Right cardiac atrium (tissue), 5 donors: Measurements from ENCODE around the gene ACOT11. TPM values are rescaled to one million over a fixed set of nuclear protein-coding genes. Genes with fewer than 3 reads are reported as not detected.

Experiments
- ATAC-seq, 2 donors: fragments of 200-7000 bp; cut with Tn5 transposase; one replicate each; pipeline versions ENCODE4 v1.8.0 to v1.9.1; 2020; ENCODE audit warnings: moderate library complexity in 2 of 2, mild to moderate bottlenecking in 1 of 2
- DNase-seq, 3 donors: peaks; one replicate each; pipeline ENCODE4 v3.0.0-alpha.2; 2020
- H3K27ac ChIP-seq: one replicate; pipeline ENCODE4 v1.5.1; 2013; ENCODE audit warnings: mild to moderate bottlenecking, low read length, control low read depth, moderate library complexity
- H3K27me3 ChIP-seq: one replicate; pipeline ENCODE4 v1.6.1; 2013; ENCODE audit not compliant: control insufficient read depth, insufficient read depth
- H3K4me1 ChIP-seq: one replicate; pipeline ENCODE4 v1.6.1; 2013; ENCODE audit warnings: low read length; ENCODE audit not compliant: control insufficient read depth, insufficient read depth
- H3K4me3 ChIP-seq: one replicate; pipeline ENCODE4 v1.5.1; 2013; ENCODE audit warnings: low read length, control low read depth
- H3K9me3 ChIP-seq: one replicate; pipeline ENCODE4 v1.6.1; 2013; ENCODE audit warnings: low read length; ENCODE audit not compliant: control insufficient read depth
- WGBS: extraction: QIAGEN DNeasy Blood & Tissue Kit; methylation state at CpG from one replicate; pipeline ENCODE4 v1.1.7; 2013; 5-methylcytosine and 5-hydroxymethylcytosine counted together
- intact Hi-C, 4 donors: fragments of 100-400 bp; cut with DNase I; formaldehyde crosslinking; loops; one replicate each; pipeline versions ENCODE4 v1.11.0 to v1.14.0; 2022 to 2023
- polyA plus RNA-seq: library from polyadenylated mRNA; stranded (reverse); fragments of 200-250 nt; gene quantifications from one replicate; pipeline ENCODE4 v1.2.3, GENCODE V29; 2013
- total RNA-seq, 4 donors: library from RNA; stranded (reverse); fragmentation: NEBNext Ultra II Directional; extraction: Animal tissue kit (Norgen Biotek cat#: 25700); gene quantifications; one replicate each; pipeline ENCODE4 v1.2.1, GENCODE V29; 2021
- donor health status: healthy with polysubstance abuse.
- donor health status: DM: no; HTN: yes; CAD: no.
- donor health status: DM: no; HTN: no; CAD: no.
- donor health status: DM: no; HTN: yes; CAD: no; lungs with severe emphysema.
- donor health status: DM: yes; HTN: yes; CAD: no.

ACOT11 gene
- total and polyA plus RNA-seq, 5 donors, result 14.4 to 32.7 (median 26.2) TPM

GRCh38 chr1:54537611-54538010 lies 10.4 kb upstream of the ACOT11 start:
- Histone ChIP-seq H3K4me1 (no peaks in the 10 kb centered on the region), H3K27me3 (no peaks in the 10 kb centered on the region), H3K9me3 (no peaks in the 10 kb centered on the region), H3K27ac (no peak overlapping the region), H3K4me3 (no peak overlapping the region)
- intact Hi-C loops, result no loop called here
- ATAC-seq (no peak), DNase-seq (no peak)
- 64% methylated on average over 4 of the region's 4 CpGs for WGBS

GRCh38 chr1:54538538-54538937 lies 9.5 kb upstream of the ACOT11 start:
- intact Hi-C loops, result no loop called here
- 95% methylated on average over 8 of the region's 8 CpGs for WGBS
- Histone ChIP-seq H3K27ac (no peak overlapping the region), H3K9me3 (no peaks in the 10 kb centered on the region), H3K27me3 (no peaks in the 10 kb centered on the region), H3K4me1 (no peaks in the 10 kb centered on the region), H3K4me3 (no peak overlapping the region)
- DNase-seq (no peak), ATAC-seq (no peak)

- DNase-seq, result no peak
- ATAC-seq, result no peak
- intact Hi-C loops, result no loop called here
Measured at GRCh38 chr1:54540582-54541295, 7.3 kb upstream of the ACOT11 start.

DNA sequence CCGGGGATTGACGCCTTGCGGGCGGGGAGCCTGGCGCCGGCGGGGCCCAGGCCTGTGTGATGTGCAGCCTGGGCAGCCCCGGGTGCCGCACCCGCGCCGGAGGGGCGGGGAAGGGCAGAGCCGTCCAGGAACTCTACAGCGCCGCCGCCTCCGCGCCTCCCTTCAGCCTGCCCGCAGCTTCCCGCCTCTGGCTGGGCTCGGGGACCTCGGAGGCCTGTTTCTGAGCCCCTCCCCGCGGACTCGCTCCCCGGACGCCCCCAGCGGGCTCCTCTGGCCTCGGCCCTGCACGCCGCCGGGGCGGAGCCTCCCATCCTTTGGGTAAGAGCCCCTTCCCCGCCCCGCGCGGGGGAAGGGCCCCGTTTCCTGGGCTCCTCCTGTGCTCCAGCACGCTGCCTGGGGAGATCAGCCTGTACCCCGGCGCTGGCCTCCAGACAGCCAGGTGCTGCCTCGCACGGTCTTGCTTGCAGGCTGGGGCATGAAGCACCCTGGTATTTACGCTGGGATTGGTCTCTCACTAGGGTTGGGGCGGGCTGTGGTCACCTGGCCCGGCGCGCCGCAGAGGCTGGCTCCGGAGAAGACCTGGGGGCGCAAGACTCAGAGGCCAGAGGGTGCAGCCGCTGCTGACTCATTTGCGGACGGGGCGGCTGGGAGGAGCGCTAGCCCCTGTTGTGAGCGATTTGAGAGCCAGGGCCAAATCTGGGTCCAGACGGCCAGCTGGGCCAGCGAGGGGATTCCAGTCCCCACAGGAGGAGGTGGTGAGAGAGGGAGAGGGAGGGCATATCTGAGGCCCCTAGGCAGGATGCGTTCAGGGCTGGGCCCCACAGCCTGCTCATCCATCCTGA lies 5.7 kb upstream of the ACOT11 start:
- ATAC-seq (peak; percentile 94 to 95), DNase-seq (peak; percentile 73 to 90 (median 88))
- peaks cover 4% of the 10 kb centered on the region for H3K4me1 ChIP-seq
- peak overlapping the region; percentile 42 for H3K4me3 ChIP-seq
- H3K9me3 ChIP-seq, result no peaks in the 10 kb centered on the region
- intact Hi-C loops, result no loop called here
- H3K27me3 ChIP-seq, result no peaks in the 10 kb centered on the region
- peak overlapping the region; percentile 8 for H3K27ac ChIP-seq
- 1% methylated on average over 61 of the region's 61 CpGs for WGBS

More at GRCh38 chr1:54540582-54541295, 7.3 kb upstream of the ACOT11 start:
- no peak overlapping the region for H3K4me3 ChIP-seq
- H3K9me3 ChIP-seq, result no peaks in the 10 kb centered on the region
- 89% methylated on average over 10 of the region's 10 CpGs for WGBS
- H3K4me1 ChIP-seq, result no peaks in the 10 kb centered on the region
- no peaks in the 10 kb centered on the region for H3K27me3 ChIP-seq
- no peak overlapping the region for H3K27ac ChIP-seq

DNA sequence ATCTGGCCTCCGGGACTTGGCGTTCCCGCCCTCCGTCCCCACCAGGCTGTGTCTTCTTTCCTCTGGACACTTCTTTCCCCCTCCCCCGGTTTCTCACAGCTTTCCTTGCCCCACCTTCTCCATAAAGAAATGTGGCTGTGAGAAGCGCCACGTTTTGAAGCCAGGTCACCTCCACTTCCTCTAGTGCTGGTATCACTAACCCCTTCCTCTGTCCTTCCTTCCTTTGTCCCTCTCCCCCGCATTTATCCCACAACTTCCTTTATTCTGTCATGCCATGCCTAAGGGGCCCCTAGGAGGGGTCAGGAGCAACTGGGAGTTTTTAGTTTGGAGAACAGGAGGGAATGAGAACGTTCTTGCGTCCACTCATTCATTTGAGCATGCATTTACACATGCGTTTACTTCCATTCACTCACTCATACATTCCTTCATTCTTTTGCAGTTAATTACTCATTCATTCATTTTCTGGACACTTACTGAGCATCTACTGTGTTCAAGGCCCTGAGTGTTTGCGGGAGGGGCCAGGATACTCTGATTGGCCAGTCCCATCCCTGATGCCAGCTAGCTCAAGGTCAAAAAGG lies 5.0 kb upstream of the ACOT11 start:
- DNase-seq, result no peak
- no peaks in the 10 kb centered on the region for H3K9me3 ChIP-seq
- intact Hi-C loops, result no loop called here
- H3K27me3 ChIP-seq, result no peaks in the 10 kb centered on the region
- peaks cover 4% of the 10 kb centered on the region for H3K4me1 ChIP-seq
- WGBS, result 40% methylated on average over 12 of the region's 12 CpGs
- H3K4me3 ChIP-seq, result no peak overlapping the region
- H3K27ac ChIP-seq, result no peak overlapping the region
- ATAC-seq, result no peak

DNA sequence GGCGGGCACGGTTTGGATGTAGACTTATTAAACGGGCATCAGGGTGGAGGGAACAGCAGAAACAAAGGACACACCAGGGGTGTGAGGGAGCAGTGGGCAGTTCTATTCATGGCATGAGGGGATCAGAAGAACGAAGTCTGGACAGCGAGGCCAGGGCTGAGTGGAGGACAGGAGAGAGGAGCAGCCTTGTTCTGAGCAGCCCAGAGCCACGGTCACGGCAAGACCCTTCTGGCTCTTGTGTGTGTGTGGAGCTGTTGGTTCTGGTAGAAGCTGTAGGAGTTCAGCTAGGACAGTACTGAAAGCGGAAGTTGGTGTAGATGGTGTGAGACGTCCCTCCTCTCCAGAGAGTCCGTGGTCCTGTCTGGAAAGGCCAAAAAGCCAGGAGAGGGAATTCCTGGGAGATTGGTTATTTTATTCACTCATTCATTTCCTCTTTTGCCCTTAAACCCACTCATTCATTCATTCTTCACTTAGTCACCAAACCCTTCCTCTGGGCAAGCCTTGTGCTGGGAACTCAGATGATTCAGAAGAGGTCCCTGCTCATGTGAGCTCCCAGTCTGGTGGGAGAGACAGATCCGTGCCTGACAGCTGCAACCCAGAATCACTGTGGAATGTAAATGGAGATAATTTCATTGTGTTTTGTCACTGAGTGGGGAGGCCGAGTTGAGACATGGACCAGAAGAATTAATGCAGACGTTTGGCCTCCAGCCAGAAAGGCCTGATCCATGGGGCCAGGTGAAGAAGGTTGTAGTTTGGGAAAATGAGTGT lies 4.1 kb upstream of the ACOT11 start:
- DNase-seq (peak in 1 of 3 donors; percentile 40), ATAC-seq (no peak)
- Histone ChIP-seq H3K9me3 (no peaks in the 10 kb centered on the region), H3K4me1 (peaks cover 4% of the 10 kb centered on the region), H3K4me3 (no peak overlapping the region), H3K27ac (no peak overlapping the region), H3K27me3 (no peaks in the 10 kb centered on the region)
- WGBS, result 77% methylated on average over 13 of the region's 13 CpGs
- intact Hi-C loops, result no loop called here

- Histone ChIP-seq H3K9me3 (no peaks in the 10 kb centered on the region), H3K4me3 (no peak overlapping the region), H3K4me1 (peaks cover 4% of the 10 kb centered on the region), H3K27me3 (no peaks in the 10 kb centered on the region), H3K27ac (peak overlapping the region; percentile 15)
- ATAC-seq, result no peak
- no peak for DNase-seq
- 89% methylated on average over 11 of the region's 11 CpGs for WGBS
- intact Hi-C loops, result loop anchor here in 1 of 4 donors (5.0 kb wide), 1 partner anchor 36 kb away; no protein-coding TSS in a partner anchor
Measured at GRCh38 chr1:54545916-54546635, 2.0 kb upstream of the ACOT11 start.

DNA sequence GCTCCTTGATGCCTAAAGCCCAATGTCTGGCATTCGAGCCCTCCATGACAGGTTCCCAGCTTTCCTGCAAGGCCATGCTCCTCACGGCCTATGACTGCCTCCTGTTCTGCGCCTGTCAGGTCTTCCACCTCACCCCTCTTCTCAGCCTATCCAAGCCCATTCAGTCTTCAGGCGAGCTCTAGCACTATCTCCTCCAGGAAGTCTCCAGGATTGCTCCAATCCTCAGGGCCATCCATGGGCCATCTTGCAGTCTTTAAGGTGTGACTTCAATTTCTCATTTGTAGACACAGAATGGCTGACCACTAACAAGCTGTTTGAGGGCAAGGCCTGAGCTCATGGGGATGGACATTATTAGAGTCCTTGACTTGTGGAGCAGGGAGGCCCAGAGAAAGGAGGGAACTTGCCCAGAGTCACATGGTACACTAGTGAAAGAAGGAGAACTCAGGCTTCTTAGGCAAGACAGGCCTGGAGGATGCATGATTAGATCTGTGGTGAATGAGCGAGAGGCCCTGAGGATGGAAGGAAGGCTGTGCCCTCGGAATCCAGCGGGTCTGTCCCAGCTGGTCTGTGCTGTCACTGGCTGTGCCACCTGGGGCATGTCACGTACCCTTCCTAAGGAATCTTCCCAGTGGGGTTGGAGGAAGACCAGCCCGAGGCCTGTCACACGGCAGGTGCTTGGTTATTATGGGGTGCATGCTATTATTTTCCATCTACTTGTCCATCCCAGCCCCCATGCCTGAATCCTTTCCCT lies 1.2 kb upstream of the ACOT11 start:
- H3K9me3 ChIP-seq, result no peaks in the 10 kb centered on the region
- no peak overlapping the region for H3K4me3 ChIP-seq
- H3K4me1 ChIP-seq, result peaks cover 4% of the 10 kb centered on the region
- 82% methylated on average over 10 of the region's 10 CpGs for WGBS
- intact Hi-C loops, result loop anchor here in 1 of 4 donors (5.0 kb wide), 1 partner anchor 35 kb away; no protein-coding TSS in a partner anchor
- ATAC-seq (no peak), DNase-seq (no peak)
- H3K27ac ChIP-seq, result peak overlapping the region; percentile 86
- no peaks in the 10 kb centered on the region for H3K27me3 ChIP-seq

DNA sequence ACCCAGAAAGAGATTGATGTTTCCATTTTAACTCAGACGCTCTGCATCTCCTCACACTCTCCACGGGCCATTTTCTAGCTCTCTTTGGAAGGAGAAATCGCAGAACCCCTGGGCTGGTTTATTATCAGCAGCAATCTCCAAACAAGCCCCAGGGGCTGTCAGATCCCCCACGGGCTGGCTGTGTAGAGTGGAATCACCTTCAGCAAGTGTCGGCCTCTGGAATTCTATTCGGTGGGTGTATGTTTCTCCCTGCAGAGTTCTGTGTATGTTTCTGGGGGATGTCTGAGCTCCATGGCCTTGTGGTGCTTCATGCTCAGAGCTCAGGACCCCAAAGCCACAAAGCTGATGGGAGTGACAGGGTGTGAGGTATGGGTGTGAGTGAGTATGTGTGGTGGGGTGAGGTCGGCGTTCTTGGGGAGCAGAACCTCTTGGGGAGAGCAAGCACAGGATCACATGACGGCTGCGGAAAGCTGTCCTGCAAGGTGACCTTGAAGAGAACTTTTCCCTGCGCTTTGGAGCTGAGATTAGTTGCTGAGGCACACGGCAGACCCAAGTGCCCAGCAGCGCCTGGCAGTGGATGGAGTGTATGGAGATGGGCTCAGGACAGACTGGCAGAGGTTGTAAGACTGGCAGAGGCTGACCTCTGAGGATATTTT lies 489 bp downstream of the ACOT11 start:
- DNase-seq, result peak in 1 of 3 donors; percentile 57
- H3K4me1 ChIP-seq, result peaks cover 4% of the 10 kb centered on the region

More for the DNA sequence above, 489 bp downstream of the ACOT11 start:
- Histone ChIP-seq H3K4me3 (peak overlapping the region; percentile 11), H3K9me3 (no peaks in the 10 kb centered on the region), H3K27me3 (no peaks in the 10 kb centered on the region), H3K27ac (peak overlapping the region; percentile 79)
- WGBS, result 45% methylated on average over 13 of the region's 13 CpGs
- intact Hi-C loops, result loop anchor here in 1 of 4 donors (5.0 kb wide), 1 partner anchor 34 kb away; no protein-coding TSS in a partner anchor
- ATAC-seq, result peak; percentile 47 to 52
